K562 (cell line): ENCODE results near the gene MDM4. TPM values are rescaled to one million over a fixed set of nuclear protein-coding genes. Genes with fewer than 3 reads are reported as not detected.

Experiments
- CEBPG ChIP-seq, 3 experiments: fragments of 200-800 bp in 1 of 3; sonication (Bioruptor generic) in 1 of 3; sonication (generic) in 1 of 3; formaldehyde crosslinking in 1 of 3; IDR thresholded peaks in 2 of 3; conservative IDR thresholded peaks in 1 of 3; 2 replicates each; pipeline versions ENCODE4 v1.6.1 to v1.8.0; 2016 to 2022; ENCODE audit warnings: missing compliant biosample characterization in 2 of 3, missing genetic modification characterization in 2 of 3, mild to moderate bottlenecking in 1 of 3, missing genetic modification reagents in 1 of 3
- ETV1 ChIP-seq: fragments of 450-650 bp; conservative IDR thresholded peaks from 2 replicates; pipeline ENCODE4 v1.6.1; 2016; ENCODE audit warnings: missing genetic modification characterization, control low read depth, low read depth, missing compliant biosample characterization
- NFRKB ChIP-seq: fragments of 450-650 bp; IDR thresholded peaks from 2 replicates; pipeline ENCODE4 v1.6.1; 2016; ENCODE audit warnings: low read depth
- POLR2H ChIP-seq: IDR thresholded peaks from 2 replicates; pipeline ENCODE4 v1.6.1; 2016; ENCODE audit warnings: missing genetic modification characterization, low read depth, mild to moderate bottlenecking, control low read depth, missing compliant biosample characterization, moderate library complexity
- SIX5 ChIP-seq, 2 experiments: IDR thresholded peaks; 2 replicates each; pipeline ENCODE4 v1.6.1; 2011; ENCODE audit warnings: low read length in 2 of 2, borderline replicate concordance in 1 of 2, low read depth in 1 of 2, mild to moderate bottlenecking in 1 of 2, moderate library complexity in 1 of 2; ENCODE audit not compliant: insufficient read depth in 1 of 2
- SMAD3 ChIP-seq: fragments of 450-650 bp; formaldehyde crosslinking; conservative IDR thresholded peaks from 2 replicates; pipeline ENCODE4 v1.4.0; 2020; ENCODE audit warnings: mild to moderate bottlenecking
- YY1 ChIP-seq, 3 experiments: IDR thresholded peaks; 2 replicates each; pipeline ENCODE4 v1.6.1; 2011; ENCODE audit warnings: low read length in 2 of 3, mild to moderate bottlenecking in 2 of 3, moderate library complexity in 2 of 3, borderline replicate concordance in 1 of 3, control low read depth in 1 of 3, low read depth in 1 of 3; ENCODE audit not compliant: insufficient read depth in 3 of 3, insufficient replicate concordance in 2 of 3, control insufficient read depth in 1 of 3, insufficient read length in 1 of 3; ENCODE audit errors: extremely low read depth in 1 of 3
- polyA plus RNA-seq, 8 experiments: library from polyadenylated mRNA; depleted of rRNA in 4 of 8; stranded (reverse) in 5 of 8; unstranded in 3 of 8; fragments of >200 nt; fragmentation: Nextera tagmentation in 2 of 8; fragmentation: Illumina TruSeq in 1 of 8; extraction: Ambion mirVana in 2 of 8; extraction: Trizol in 1 of 8; gene quantifications; 2 replicates each; pipeline versions ENCODE4 v1.2.1 to v1.2.3, GENCODE V29; 2011 to 2014; ENCODE audit warnings: inconsistent platforms in 1 of 8, missing spikeins in 1 of 8
- total RNA-seq, 7 experiments: library from RNA; depleted of rRNA in 6 of 7; stranded (reverse); fragments of >200 nt in 6 of 7; fragmentation: Illumina TruSeq in 2 of 7; extraction: Trizol in 2 of 7; gene quantifications; 2 replicates each; pipeline versions ENCODE4 v1.2.1 to v1.2.3, GENCODE V29; 2011 to 2021; ENCODE audit warnings: low replicate concordance in 1 of 7
- TF ChIP-seq, protein P1 (sequence below): fragments of 200-800 bp; sonication (Bioruptor generic); IDR thresholded peaks from 2 replicates; pipeline ENCODE4 v1.6.1; 2017; ENCODE audit warnings: missing genetic modification characterization, missing compliant biosample characterization

MDM4 gene
- total and polyA plus RNA-seq, 9 of the 15 experiments (the other 6 are each of a cell fraction or from before 2014, with no cell fraction given): 3.3 to 61.7 (median 21.2) TPM

DNA sequence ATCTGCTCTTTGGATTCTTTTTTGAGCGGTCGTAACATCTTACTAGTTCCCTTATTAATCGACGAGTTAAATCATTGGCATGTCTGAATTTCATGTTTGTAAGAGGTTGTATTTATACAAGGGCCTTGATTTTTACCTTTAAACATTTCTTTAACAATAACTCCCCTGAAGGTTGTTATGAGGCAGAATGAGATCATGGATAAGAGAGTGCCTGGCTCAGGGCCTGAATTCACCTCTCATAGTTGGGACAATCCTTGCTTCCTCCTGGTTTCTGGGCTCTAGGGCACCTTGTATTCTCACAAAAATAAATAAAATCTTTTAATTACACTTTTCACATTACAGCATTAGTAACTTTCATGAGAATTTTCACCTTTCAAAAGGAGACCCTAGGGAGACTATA is 55.4 kb downstream of the MDM4 start (continued):
- TF ChIP-seq YY1 (IDR thresholded peaks at IDR 0.05; ENCODE audit: borderline replicate concordance in 1 of 3, control insufficient read depth in 1 of 3, extremely low read depth in 1 of 3, insufficient read depth in 3 of 3, insufficient read length in 1 of 3, insufficient replicate concordance in 2 of 3, low read depth in 1 of 3, low read length in 2 of 3) (no peak), SMAD3 (CRISPR knock-in tag) (no peak), NFRKB (no peak), POLR2H (tag) (no peak), ETV1 (tag) (no peak), CEBPG (CRISPR knock-in tag; IDR thresholded peaks at IDR 0.05) (no peak), CEBPG (tag; conservative IDR thresholded peaks at IDR 0.05 in 1 of 2, IDR thresholded peaks at IDR 0.05 in 1 of 2) (no peak), SIX5 (IDR thresholded peaks at IDR 0.05; ENCODE audit: borderline replicate concordance in 1 of 2, insufficient read depth in 1 of 2, low read depth in 1 of 2, low read length in 2 of 2) (no peak)
- TF ChIP-seq, protein P1, sequence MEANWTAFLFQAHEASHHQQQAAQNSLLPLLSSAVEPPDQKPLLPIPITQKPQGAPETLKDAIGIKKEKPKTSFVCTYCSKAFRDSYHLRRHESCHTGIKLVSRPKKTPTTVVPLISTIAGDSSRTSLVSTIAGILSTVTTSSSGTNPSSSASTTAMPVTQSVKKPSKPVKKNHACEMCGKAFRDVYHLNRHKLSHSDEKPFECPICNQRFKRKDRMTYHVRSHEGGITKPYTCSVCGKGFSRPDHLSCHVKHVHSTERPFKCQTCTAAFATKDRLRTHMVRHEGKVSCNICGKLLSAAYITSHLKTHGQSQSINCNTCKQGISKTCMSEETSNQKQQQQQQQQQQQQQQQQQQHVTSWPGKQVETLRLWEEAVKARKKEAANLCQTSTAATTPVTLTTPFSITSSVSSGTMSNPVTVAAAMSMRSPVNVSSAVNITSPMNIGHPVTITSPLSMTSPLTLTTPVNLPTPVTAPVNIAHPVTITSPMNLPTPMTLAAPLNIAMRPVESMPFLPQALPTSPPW (CRISPR knock-in tag): no peak
- TF ChIP-seq, all 486 proteins: peak for 0
